GM19193 (cell line): ENCODE data around the gene KCNK4.

Experiments used
- POLR2A ChIP-seq: IDR thresholded peaks from 4 replicates; pipeline ENCODE4 v1.6.1; 2011; ENCODE audit not compliant: insufficient read depth, insufficient read length; ENCODE audit errors: extremely low read depth

KCNK4 gene

DNA sequence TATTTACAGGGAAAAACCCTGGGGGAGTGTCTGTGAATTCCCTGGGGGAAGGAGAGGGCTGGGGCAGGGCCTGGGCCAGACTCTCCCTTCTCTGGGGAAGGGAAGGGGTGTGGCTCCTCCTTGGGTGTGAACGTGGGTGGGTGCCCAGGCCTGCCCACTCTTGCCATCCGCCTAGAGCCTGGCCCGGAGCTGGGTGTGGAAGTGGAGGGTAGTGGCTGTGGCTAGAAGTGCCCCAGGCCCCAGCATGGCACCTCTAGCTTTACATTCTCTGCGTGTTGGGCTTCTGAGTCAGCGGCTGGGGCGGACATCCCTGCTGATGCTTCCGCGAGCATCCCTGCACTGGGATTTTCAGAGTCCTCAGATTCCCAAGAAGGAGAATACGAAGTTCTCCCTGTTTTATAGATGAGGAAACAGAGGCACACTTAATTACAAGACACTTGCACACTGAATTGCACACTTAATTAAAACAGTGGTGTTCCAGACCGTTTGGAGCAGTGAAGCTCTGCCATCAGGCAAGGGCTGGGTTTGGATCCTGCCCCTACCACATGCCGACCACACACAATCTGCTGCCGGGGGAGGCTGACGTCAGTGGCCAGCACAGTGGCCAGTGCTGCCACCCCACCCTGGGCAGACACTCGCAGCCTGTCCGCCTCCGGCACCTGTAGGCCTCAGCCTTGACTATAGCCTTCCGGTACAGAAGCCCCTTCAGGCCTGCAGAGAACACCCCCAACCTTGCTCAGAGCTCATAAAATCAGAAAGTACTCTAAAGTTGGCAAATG, 14.3 kb upstream of the KCNK4 start:
- TF ChIP-seq POLR2A, result no peak

DNA sequence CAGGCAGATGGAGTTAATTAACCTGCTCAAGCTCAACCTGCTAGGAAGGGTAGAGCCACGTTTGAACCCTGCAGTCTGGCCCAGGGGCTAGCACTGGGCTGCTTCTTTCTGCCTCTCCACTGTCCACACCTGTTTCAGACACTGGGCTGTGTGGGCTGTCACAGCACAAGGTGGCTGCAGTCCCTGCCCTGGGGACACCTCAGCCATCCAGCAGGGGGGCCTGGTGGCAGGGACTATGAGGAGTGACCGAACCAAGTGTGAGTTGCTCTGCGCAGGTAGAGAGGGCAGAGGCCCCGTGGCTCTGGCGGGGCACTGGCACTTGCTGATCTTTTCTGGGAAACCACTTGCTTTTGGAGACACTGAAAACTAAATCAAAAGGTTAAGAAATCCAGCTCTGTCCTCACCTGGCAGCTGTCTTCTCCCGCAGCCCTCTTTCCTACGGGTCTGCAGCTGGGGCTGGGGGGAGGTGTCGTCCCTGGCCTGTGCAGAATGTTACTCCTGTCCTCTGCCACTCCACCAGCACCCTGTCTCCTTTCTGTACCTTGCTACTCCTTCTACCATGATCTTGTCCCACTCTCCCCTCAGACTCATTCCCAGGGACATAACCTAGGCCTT, 12.4 kb upstream of the KCNK4 start:
- no peak for TF ChIP-seq POLR2A

DNA sequence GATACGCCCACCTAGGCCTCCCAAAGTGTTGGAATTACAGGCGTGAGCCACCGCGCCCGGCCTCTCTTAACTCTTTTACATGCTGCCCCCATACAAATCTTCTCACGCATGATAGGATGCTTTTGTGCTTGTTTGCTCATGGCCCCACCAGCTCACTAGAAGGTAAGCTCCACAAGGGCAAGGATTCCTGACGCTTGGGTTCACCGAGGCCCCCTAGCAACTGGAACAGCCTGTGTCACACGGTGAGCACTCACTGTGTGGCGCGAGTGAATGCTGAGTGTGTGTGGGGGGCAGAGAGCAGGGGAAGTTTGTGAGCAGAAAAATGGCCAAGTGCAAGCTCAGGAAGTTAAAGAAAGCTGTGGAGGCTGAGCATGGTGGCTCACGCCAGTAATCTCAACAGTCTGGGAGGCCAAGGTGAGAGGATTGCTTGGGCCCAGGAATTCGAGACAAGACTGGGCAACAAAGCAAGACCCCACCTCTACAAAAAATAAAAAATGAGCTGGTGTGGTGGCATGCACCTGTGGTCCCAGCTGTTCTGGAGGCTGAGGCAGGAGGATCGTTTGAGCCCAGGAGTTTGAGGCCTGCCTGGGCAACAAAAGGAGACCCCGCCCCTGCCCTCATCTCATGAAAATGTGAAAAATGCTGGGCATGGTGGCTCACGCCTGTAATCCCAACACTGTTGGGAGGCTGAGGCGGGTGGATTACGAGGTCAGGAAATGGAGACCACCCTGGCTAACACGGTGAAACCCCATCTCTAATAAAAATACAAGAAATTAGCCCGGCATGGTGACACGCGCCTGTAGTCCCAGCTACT, 8.9 kb upstream of the KCNK4 start:
- no peak for TF ChIP-seq POLR2A

- no peak for TF ChIP-seq POLR2A
Measured at GRCh38 chr11:64283092-64283491, 8.0 kb upstream of the KCNK4 start.

- TF ChIP-seq POLR2A, result peak; percentile 47
Measured at GRCh38 chr11:64284048-64284961, 6.8 kb upstream of the KCNK4 start, which contains the start of gene BAD. Gene BAD, minus strand, starts transcription at chr11:64284665. Its CDS starts 297 bp downstream, at chr11:64284368.

DNA sequence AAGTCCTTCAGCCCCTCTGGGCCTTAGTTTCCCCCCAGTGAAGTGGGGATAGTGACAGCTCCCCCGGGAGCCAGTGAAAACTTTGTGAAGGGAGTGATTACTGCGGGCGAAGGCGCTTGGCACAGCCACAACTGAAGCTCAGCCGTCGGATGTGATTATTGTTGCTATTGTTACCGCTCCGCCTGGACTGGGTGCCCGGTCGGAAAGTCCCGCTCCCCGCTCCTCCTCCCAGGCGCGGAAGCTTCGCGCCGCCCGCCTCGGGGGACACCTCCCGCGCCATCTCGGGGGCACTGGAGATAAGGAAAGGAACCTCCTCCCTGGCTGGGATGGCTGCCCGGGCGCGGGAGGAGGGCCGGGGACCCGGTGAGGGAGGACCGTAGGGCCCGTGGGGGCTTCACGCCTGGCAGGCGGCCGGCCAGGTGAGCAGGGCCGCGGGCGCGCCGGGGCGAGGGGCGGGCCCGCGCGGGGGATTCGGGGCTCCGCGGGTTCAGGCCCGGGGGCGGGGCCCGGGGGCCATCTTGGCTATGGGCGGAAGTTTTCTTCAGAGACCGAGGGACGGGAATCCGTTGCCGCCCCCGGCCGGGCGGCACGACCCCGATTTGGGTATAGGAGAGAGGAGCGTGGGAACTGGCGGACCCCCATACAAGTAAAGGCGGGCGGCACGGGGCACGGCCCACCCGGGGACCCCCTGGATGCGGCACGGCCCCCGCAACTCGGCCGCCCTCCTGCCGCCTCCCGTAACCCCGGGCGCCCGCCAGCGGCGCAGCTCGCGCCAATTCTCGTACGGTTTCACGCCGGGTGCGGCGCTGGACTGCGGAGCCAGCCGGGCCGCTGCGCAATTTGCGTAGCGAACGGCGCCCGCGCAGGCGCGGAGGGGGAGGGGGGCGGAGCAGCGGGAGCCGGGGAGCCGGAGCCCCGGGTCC, 5.9 kb upstream of the KCNK4 start, which contains the start of gene GPR137:
Gene GPR137, plus strand, starts transcription at position 887 of the 923 bp plus-strand sequence. CDS start 677 bp downstream, outside the sequence.
- TF ChIP-seq POLR2A, result no peak

- no peak for TF ChIP-seq POLR2A
Measured at GRCh38 chr11:64285885-64286800, 5.0 kb upstream of the KCNK4 start.

- TF ChIP-seq POLR2A, result no peak
Measured at GRCh38 chr11:64286801-64287159, 4.3 kb upstream of the KCNK4 start.

GRCh38 chr11:64287676-64288352, 3.3 kb upstream of the KCNK4 start:
- no peak for TF ChIP-seq POLR2A

GRCh38 chr11:64288353-64288750, 2.8 kb upstream of the KCNK4 start:
- no peak for TF ChIP-seq POLR2A

DNA sequence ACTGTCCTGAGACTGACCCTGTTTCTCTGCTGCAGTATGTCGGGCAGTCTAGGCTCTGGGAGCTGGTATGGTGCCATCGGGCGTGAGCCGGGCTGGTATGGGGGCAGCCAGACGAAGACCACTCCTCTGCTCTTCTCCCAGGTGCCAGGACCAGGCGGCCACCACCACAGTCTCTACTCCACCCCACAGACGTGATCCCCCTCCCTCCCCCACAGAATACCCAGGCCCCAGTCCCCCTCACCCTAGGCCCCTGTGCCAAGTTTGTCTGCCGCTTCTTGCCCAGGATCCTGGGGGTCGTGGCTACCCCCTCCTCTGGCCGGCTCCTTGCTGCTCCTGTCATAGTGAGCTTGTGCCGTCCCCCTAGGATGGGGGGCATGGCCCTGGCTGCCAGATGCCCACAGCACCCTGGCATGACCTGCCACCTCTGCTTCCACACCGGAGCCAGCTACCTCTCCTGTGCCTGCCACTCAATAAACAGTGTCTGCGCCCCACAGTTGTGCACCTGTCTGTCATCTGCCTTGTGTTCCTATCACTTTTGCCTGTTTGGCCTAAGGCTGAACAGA, 2.0 kb upstream of the KCNK4 start:
- TF ChIP-seq POLR2A, result no peak
